ENCODE data around the gene CD36.

CD36 gene

DNA sequence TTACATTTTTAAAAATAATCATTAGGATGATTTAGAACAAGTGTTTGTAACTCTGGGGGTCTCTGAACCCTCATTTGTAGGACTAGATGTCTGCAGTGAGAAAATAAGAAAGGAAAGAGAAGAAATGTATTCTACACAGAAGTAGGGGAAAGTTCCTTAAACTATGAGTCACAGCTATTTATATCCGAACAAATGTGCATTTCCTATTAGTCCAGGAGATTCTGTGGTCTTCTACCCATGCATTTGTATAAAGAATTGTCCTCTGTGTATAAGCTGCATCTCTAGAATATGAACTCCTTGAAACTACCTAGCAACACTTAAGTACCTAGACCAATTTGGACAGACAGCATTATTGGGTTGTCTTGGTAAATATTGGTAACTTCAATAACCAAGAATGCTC is 15.9 kb upstream of the CD36 start:
- H3K4me3 ChIP-seq (replicated peaks; ENCODE audit: low read depth, low read length), result no peak overlapping the region
- TF ChIP-seq CTCF (IDR thresholded peaks at IDR 0.05; ENCODE audit: low read depth, low read length, missing control alignments), result no peak
- DNase-seq (ENCODE audit: extremely low read depth, low read depth), result peak; percentile 63

DNA sequence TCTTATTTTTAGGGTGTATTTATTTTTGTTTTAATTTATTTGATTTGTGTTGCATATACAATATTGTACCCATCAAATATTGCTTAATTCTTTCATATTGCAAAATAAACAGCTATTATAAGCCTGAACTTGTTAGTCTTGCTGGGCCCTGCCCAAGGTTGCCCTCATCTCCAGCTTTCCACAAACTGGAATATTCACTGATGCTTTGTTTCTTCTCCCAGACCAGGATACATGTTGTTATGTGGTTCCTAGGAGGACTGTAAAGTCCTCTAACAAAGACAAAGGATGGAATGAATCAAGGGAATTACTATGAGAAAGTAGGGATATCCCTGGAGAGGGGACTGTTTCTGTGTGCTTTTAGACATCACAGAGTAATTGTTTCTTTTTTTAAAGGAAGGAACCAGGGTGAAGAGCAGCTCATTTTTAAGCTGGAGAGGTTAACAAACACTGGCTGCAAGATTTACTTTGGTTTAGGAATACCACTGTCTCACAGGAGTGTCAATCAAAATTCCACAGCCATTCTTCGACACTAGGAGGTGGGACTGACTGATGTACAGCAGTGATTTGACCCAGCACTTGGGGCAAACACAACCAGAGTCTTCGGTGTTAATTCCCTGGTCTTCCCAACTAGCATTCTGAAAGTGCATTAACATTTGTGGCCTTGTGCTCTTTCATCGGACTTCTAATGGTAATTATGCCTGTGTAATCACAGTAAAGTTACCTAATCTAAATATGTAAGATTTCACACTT is 14.8 kb upstream of the CD36 start:
- DNase-seq (ENCODE audit: extremely low read depth, low read depth), result no peak
- H3K4me3 ChIP-seq (replicated peaks; ENCODE audit: low read depth, low read length), result no peak overlapping the region
- TF ChIP-seq CTCF (IDR thresholded peaks at IDR 0.05; ENCODE audit: low read depth, low read length, missing control alignments), result no peak

DNA sequence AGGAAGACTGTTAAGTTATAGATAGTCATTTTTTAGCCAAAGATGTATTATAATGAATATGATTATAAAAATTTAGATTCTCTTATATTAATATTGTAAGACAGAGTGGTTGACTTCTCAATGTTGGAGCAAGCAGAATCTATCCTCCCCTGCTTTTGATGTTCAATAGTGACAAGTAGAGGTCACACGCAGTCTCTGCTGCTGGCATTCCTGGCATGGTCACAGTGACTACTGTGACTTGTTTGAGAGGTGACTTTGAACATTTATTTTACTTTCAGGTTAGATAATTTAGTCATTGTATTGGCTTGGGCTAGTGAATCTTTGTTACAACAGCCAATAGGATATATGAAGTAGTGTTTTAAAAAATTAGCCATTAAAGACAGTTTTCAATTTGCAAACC is 13.7 kb upstream of the CD36 start:
- TF ChIP-seq CTCF (IDR thresholded peaks at IDR 0.05; ENCODE audit: low read depth, low read length, missing control alignments), result no peak
- no peak overlapping the region for H3K4me3 ChIP-seq (replicated peaks; ENCODE audit: low read depth, low read length)
- DNase-seq (ENCODE audit: extremely low read depth, low read depth), result no peak

GRCh38 chr7:80629023-80629422 is 9.4 kb upstream of the CD36 start:
- DNase-seq (ENCODE audit: extremely low read depth, low read depth), result no peak
- TF ChIP-seq CTCF (IDR thresholded peaks at IDR 0.05; ENCODE audit: low read depth, low read length, missing control alignments), result no peak
- no peak overlapping the region for H3K4me3 ChIP-seq (replicated peaks; ENCODE audit: low read depth, low read length)

DNA sequence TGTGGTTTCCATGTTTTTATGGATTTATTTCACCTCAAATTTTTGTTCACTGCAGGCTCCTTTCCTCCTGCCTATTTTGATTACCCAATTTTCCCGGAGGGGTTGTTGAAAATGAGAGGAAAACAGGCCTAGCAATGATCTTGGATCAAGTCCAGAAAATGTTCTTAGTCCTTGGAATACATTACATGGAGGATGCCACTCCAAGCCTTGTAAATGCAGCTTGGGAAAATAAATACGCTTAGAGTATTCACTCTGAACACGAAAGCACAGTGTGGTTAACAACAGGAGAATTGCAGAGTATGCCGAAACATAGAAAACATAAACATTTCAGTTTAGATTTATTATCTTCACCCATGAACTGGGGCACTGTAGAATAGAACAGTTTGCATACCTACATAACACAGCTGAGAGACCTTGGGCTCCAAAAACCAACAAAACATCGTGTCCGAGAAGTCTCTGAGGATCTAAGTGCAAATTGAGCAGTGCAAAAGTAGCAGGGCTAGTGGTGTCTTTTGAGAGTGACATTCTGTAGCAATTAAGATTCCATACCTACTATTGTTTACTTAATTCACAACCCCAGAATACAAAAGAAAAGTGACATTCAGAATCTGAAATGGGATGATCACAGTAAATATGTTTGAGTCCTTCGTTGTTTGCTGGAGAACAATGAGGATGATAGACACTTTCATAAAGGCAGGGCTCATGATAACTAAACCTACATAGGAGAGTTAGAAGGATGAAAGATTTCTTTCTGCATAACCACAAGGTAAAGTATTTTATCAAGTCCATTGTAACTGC is 7.6 kb upstream of the CD36 start:
- H3K4me3 ChIP-seq (replicated peaks; ENCODE audit: low read depth, low read length), result no peak overlapping the region
- no peak for TF ChIP-seq CTCF (IDR thresholded peaks at IDR 0.05; ENCODE audit: low read depth, low read length, missing control alignments)
- DNase-seq (ENCODE audit: extremely low read depth, low read depth), result no peak

DNA sequence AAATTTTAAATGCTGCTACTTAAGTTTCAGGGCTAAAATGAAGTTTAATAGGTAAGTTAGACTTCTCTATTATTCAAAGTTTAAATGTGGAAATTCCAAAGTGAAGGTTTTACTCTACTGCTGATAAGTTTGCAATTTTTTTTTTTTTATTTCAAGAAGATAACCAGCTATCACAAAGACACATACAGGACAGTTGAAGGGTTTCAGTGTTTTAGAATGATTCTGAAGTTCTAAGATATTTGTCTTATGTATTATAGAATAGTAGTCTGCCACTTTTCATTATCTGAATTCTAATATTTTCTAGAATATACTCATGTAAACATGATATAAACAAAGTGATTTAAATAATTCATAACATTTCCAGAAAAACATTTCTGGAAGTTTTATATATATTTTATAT is 7.0 kb upstream of the CD36 start:
- no peak for TF ChIP-seq CTCF (IDR thresholded peaks at IDR 0.05; ENCODE audit: low read depth, low read length, missing control alignments)
- DNase-seq (ENCODE audit: extremely low read depth, low read depth), result no peak

More for the DNA sequence above, 7.0 kb upstream of the CD36 start:
- no peak overlapping the region for H3K4me3 ChIP-seq (replicated peaks; ENCODE audit: low read depth, low read length)
